WTC11 (cell line): ENCODE measurements around the gene RRN3. TPM values are rescaled to one million over a fixed set of nuclear protein-coding genes. Genes with fewer than 3 reads are reported as not detected.

Experiments used
- ATAC-seq: fragments of 200-7000 bp; cut with Tn5 transposase; 2 replicates; pipeline ENCODE4 v1.10.0; 2021; ENCODE audit warnings: mild to moderate bottlenecking, moderate library complexity
- CTCF ChIA-PET: fragments of 300-600 bp; sonication (Branson Sonifier 250); formaldehyde crosslinking; loops from one replicate; lab custom pipeline; 2021; ENCODE audit warnings: antibody characterized with exemption; lab: Charles Lee
- POLR2A ChIA-PET: fragments of 350-600 bp; sonication (Branson Sonifier 250); formaldehyde crosslinking; loops from one replicate; lab custom pipeline; 2021; ENCODE audit warnings: antibody characterized with exemption; lab: Charles Lee
- DNase-seq: peaks from one replicate; pipeline ENCODE4 v3.0.0; 2021; ENCODE audit warnings: low spot score
- H3K27ac Mint-ChIP-seq: 2 replicates; pipeline ENCODE4 v1.8.0; 2021; ENCODE audit warnings: mixed read lengths
- H3K27me3 Mint-ChIP-seq: 2 replicates; pipeline ENCODE4 v1.8.0; 2021; ENCODE audit warnings: low read depth, mild to moderate bottlenecking, moderate library complexity, mixed read lengths
- H3K36me3 Mint-ChIP-seq: 2 replicates; pipeline ENCODE4 v1.8.0; 2021; ENCODE audit warnings: mixed read lengths
- H3K4me1 Mint-ChIP-seq: 2 replicates; pipeline ENCODE4 v1.8.0; 2022; ENCODE audit warnings: mixed read lengths
- H3K4me3 Mint-ChIP-seq: 2 replicates; pipeline ENCODE4 v1.8.0; 2021; ENCODE audit warnings: mild to moderate bottlenecking, moderate library complexity, mixed read lengths
- H3K9me3 Mint-ChIP-seq: 2 replicates; pipeline ENCODE4 v1.8.0; 2021; ENCODE audit warnings: mixed read lengths
- ESRRA ChIP-seq: sonication (generic); formaldehyde crosslinking; IDR thresholded peaks from 2 replicates; pipeline ENCODE4 v1.8.1; 2022; ENCODE audit warnings: mild to moderate bottlenecking, missing genetic modification reagents, borderline replicate concordance
- FOXK1 ChIP-seq: sonication (generic); formaldehyde crosslinking; IDR thresholded peaks from 2 replicates; pipeline ENCODE4 v1.8.0; 2022; ENCODE audit warnings: mild to moderate bottlenecking, moderate library complexity, missing genetic modification reagents
- GABPB1 ChIP-seq: sonication (generic); formaldehyde crosslinking; IDR thresholded peaks from 2 replicates; pipeline ENCODE4 v1.8.1; 2023; ENCODE audit warnings: mild to moderate bottlenecking, missing genetic modification reagents
- GRHL2 ChIP-seq: fragments of 250-450 bp; sonication (Bioruptor Pico); IDR thresholded peaks from 2 replicates; pipeline ENCODE4 v1.8.0; 2022; ENCODE audit warnings: mild to moderate bottlenecking, moderate library complexity; ENCODE audit not compliant: insufficient replicate concordance, severe bottlenecking
- IRF2 ChIP-seq: sonication (generic); formaldehyde crosslinking; IDR thresholded peaks from 2 replicates; pipeline ENCODE4 v1.8.0; 2022; ENCODE audit warnings: low read depth, missing genetic modification reagents, borderline replicate concordance
- MYBL2 ChIP-seq: sonication (generic); formaldehyde crosslinking; IDR thresholded peaks from 2 replicates; pipeline ENCODE4 v1.8.1; 2023; ENCODE audit warnings: mild to moderate bottlenecking, moderate library complexity, missing genetic modification reagents
- NFE2L1 ChIP-seq: sonication (generic); formaldehyde crosslinking; IDR thresholded peaks from 2 replicates; pipeline ENCODE4 v1.8.1; 2023; ENCODE audit warnings: missing genetic modification reagents
- NR3C1 ChIP-seq: sonication (generic); formaldehyde crosslinking; conservative IDR thresholded peaks from 2 replicates; pipeline ENCODE4 v1.8.1; 2023; ENCODE audit warnings: low read depth, mild to moderate bottlenecking, missing genetic modification reagents
- SMAD3 ChIP-seq: sonication (generic); formaldehyde crosslinking; IDR thresholded peaks from 2 replicates; pipeline ENCODE4 v1.8.0; 2022; ENCODE audit warnings: missing genetic modification reagents, mild to moderate bottlenecking, borderline replicate concordance
- ZNF219 ChIP-seq: sonication (generic); formaldehyde crosslinking; IDR thresholded peaks from 2 replicates; pipeline ENCODE4 v1.8.0; 2023; ENCODE audit warnings: missing genetic modification reagents, mild to moderate bottlenecking, borderline replicate concordance
- ZNF232 ChIP-seq: sonication (generic); formaldehyde crosslinking; IDR thresholded peaks from 2 replicates; pipeline ENCODE4 v1.8.0; 2022; ENCODE audit warnings: mild to moderate bottlenecking, missing genetic modification reagents
- ZNF263 ChIP-seq: sonication (generic); formaldehyde crosslinking; IDR thresholded peaks from 2 replicates; pipeline ENCODE4 v1.8.1; 2022; ENCODE audit warnings: low read depth, mild to moderate bottlenecking, moderate library complexity, missing genetic modification reagents
- ZNF396 ChIP-seq: fragments of 250-450 bp; sonication (Bioruptor Pico); IDR thresholded peaks from 2 replicates; pipeline ENCODE4 v1.8.0; 2021; ENCODE audit warnings: mild to moderate bottlenecking, moderate library complexity, borderline replicate concordance
- ZNF416 ChIP-seq: fragments of 250-450 bp; sonication (Bioruptor Pico); IDR thresholded peaks from 2 replicates; pipeline ENCODE4 v1.9.0; 2021; ENCODE audit warnings: mild to moderate bottlenecking, inconsistent platforms
- ZNF671 ChIP-seq: fragments of 250-450 bp; sonication (Bioruptor Pico); IDR thresholded peaks from 2 replicates; pipeline ENCODE4 v1.8.0; 2021; ENCODE audit warnings: mild to moderate bottlenecking
- total RNA-seq: library from RNA; stranded (reverse); gene quantifications from 3 replicates; pipeline ENCODE4 v1.2.3, GENCODE V29; 2021
- TF ChIP-seq, protein P1 (sequence below): sonication (generic); formaldehyde crosslinking; IDR thresholded peaks from 2 replicates; pipeline ENCODE4 v1.8.0; 2023; ENCODE audit warnings: missing genetic modification reagents, mild to moderate bottlenecking, borderline replicate concordance
- TF ChIP-seq, protein P2 (sequence below): sonication (generic); formaldehyde crosslinking; IDR thresholded peaks from 2 replicates; pipeline ENCODE4 v1.8.1; 2023; ENCODE audit warnings: mild to moderate bottlenecking, missing genetic modification reagents, moderate library complexity
- TF ChIP-seq, protein P3 (sequence below): fragments of 250-450 bp; sonication (Bioruptor Pico); IDR thresholded peaks from 2 replicates; pipeline ENCODE4 v1.9.0; 2021; ENCODE audit warnings: mild to moderate bottlenecking
- TF ChIP-seq, protein P4 (sequence below): fragments of 250-450 bp; sonication (Bioruptor Pico); IDR thresholded peaks from 2 replicates; pipeline ENCODE4 v1.8.0; 2021; ENCODE audit warnings: mild to moderate bottlenecking
- TF ChIP-seq, protein P5 (sequence below): sonication (generic); formaldehyde crosslinking; IDR thresholded peaks from 2 replicates; pipeline ENCODE4 v1.8.1; 2023; ENCODE audit warnings: mild to moderate bottlenecking, missing genetic modification reagents
- TF ChIP-seq, protein P6 (sequence below): sonication (generic); formaldehyde crosslinking; IDR thresholded peaks from 2 replicates; pipeline ENCODE4 v1.8.1; 2022; ENCODE audit warnings: low read depth, mild to moderate bottlenecking, moderate library complexity, missing genetic modification reagents, borderline replicate concordance
- TF ChIP-seq, protein P7 (sequence below): sonication (generic); formaldehyde crosslinking; IDR thresholded peaks from 2 replicates; pipeline ENCODE4 v1.8.0; 2022; ENCODE audit warnings: mild to moderate bottlenecking, missing genetic modification reagents

Gene RRN3
- total RNA-seq, 1 experiment from 2014 or later, result 25.6 TPM

DNA sequence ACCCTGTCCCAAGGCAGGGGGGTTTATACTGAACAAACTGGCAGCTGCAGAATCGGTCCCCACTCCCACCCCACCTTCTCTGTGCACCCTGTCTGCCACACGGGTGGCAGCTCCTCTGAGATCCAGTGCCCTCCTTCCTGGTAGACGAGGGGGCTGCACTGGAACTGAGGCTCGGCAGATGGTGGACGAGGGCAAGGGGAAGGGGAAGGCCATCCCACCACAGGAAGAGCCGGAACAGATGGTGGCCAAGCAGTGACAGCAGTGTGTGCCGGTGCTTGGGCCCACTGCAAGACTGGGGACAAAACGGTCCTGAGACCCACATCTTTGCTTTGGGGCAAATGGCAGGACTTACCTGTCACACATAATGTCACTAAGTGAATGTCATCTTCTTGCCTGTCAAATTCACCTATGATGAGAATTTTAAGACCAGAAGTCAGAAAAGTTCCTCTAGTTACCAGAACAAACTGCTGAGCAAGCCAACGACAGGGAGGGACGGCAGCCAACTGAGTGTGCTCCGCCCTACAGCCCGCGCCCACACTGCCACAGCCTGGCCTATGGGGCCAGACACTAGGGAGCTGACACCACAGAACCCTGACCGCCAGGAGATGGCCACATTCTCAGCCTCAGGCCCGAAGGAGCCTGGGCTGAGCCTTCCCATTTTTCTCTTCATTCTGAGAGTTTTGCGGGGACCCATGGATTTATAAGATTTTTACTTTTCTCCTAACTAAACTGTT lies 52.6 kb downstream of the RRN3 start:
- H3K4me1 Mint-ChIP-seq, result no peaks in the 10 kb centered on the region
- peak; percentile 32 for DNase-seq

DNA sequence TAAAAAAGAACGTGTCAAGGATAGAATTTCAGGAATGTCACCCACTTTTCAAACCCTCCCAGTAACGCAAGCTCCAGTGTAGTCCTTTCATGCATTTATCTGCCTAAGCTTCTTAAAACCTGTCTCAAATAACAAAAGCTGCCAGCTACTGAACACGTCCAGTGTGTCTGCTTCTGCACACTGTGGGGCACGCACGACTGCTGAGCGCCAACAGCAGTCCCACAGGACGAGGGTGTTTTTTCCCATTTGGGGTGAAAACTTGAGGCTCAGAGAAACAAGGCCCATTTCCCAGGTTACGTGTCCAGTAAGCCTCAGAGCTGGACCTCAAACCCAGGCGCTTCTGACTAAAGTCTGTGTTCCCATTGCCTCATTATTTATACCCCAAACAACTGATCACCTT lies 55.4 kb downstream of the RRN3 start:
- H3K9me3 Mint-ChIP-seq, result no peaks in the 10 kb centered on the region
- no peak for DNase-seq
- no peak for ATAC-seq
- H3K36me3 Mint-ChIP-seq, result peaks cover 65% of the 10 kb centered on the region
- POLR2A ChIA-PET, result interaction anchor here (0.6 kb wide), 1 partner anchor 641 kb away, joined by 7 read pairs; no protein-coding TSS in a partner anchor
- H3K4me3 Mint-ChIP-seq, result no peak overlapping the region
- H3K27me3 Mint-ChIP-seq, result no peaks in the 10 kb centered on the region
- CTCF ChIA-PET, result no interaction called here
- no peaks in the 10 kb centered on the region for H3K4me1 Mint-ChIP-seq
- no peak overlapping the region; the same call in 1 of the 2 replicates for H3K27ac Mint-ChIP-seq
- TF ChIP-seq NR3C1 (CRISPR knock-in tag) (no peak), NFE2L1 (CRISPR knock-in tag) (no peak), ZNF416 (CRISPR knock-in tag) (no peak), SMAD3 (CRISPR knock-in tag) (no peak), MYBL2 (CRISPR knock-in tag) (no peak), FOXK1 (CRISPR knock-in tag) (no peak), ZNF396 (CRISPR knock-in tag) (no peak)
- TF ChIP-seq, protein P1, sequence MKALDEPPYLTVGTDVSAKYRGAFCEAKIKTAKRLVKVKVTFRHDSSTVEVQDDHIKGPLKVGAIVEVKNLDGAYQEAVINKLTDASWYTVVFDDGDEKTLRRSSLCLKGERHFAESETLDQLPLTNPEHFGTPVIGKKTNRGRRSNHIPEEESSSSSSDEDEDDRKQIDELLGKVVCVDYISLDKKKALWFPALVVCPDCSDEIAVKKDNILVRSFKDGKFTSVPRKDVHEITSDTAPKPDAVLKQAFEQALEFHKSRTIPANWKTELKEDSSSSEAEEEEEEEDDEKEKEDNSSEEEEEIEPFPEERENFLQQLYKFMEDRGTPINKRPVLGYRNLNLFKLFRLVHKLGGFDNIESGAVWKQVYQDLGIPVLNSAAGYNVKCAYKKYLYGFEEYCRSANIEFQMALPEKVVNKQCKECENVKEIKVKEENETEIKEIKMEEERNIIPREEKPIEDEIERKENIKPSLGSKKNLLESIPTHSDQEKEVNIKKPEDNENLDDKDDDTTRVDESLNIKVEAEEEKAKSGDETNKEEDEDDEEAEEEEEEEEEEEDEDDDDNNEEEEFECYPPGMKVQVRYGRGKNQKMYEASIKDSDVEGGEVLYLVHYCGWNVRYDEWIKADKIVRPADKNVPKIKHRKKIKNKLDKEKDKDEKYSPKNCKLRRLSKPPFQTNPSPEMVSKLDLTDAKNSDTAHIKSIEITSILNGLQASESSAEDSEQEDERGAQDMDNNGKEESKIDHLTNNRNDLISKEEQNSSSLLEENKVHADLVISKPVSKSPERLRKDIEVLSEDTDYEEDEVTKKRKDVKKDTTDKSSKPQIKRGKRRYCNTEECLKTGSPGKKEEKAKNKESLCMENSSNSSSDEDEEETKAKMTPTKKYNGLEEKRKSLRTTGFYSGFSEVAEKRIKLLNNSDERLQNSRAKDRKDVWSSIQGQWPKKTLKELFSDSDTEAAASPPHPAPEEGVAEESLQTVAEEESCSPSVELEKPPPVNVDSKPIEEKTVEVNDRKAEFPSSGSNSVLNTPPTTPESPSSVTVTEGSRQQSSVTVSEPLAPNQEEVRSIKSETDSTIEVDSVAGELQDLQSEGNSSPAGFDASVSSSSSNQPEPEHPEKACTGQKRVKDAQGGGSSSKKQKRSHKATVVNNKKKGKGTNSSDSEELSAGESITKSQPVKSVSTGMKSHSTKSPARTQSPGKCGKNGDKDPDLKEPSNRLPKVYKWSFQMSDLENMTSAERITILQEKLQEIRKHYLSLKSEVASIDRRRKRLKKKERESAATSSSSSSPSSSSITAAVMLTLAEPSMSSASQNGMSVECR, result no peak
- TF ChIP-seq, protein P2, sequence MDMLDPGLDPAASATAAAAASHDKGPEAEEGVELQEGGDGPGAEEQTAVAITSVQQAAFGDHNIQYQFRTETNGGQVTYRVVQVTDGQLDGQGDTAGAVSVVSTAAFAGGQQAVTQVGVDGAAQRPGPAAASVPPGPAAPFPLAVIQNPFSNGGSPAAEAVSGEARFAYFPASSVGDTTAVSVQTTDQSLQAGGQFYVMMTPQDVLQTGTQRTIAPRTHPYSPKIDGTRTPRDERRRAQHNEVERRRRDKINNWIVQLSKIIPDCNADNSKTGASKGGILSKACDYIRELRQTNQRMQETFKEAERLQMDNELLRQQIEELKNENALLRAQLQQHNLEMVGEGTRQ (CRISPR knock-in tag), result no peak

More for the DNA sequence above, 52.6 kb downstream of the RRN3 start:
- H3K27me3 Mint-ChIP-seq, result no peaks in the 10 kb centered on the region
- TF ChIP-seq IRF2, result no peak
- TF ChIP-seq, protein P3, sequence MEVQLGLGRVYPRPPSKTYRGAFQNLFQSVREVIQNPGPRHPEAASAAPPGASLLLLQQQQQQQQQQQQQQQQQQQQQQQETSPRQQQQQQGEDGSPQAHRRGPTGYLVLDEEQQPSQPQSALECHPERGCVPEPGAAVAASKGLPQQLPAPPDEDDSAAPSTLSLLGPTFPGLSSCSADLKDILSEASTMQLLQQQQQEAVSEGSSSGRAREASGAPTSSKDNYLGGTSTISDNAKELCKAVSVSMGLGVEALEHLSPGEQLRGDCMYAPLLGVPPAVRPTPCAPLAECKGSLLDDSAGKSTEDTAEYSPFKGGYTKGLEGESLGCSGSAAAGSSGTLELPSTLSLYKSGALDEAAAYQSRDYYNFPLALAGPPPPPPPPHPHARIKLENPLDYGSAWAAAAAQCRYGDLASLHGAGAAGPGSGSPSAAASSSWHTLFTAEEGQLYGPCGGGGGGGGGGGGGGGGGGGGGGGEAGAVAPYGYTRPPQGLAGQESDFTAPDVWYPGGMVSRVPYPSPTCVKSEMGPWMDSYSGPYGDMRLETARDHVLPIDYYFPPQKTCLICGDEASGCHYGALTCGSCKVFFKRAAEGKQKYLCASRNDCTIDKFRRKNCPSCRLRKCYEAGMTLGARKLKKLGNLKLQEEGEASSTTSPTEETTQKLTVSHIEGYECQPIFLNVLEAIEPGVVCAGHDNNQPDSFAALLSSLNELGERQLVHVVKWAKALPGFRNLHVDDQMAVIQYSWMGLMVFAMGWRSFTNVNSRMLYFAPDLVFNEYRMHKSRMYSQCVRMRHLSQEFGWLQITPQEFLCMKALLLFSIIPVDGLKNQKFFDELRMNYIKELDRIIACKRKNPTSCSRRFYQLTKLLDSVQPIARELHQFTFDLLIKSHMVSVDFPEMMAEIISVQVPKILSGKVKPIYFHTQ (CRISPR knock-in tag), result no peak
- TF ChIP-seq, protein P4, sequence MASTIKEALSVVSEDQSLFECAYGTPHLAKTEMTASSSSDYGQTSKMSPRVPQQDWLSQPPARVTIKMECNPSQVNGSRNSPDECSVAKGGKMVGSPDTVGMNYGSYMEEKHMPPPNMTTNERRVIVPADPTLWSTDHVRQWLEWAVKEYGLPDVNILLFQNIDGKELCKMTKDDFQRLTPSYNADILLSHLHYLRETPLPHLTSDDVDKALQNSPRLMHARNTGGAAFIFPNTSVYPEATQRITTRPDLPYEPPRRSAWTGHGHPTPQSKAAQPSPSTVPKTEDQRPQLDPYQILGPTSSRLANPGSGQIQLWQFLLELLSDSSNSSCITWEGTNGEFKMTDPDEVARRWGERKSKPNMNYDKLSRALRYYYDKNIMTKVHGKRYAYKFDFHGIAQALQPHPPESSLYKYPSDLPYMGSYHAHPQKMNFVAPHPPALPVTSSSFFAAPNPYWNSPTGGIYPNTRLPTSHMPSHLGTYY (CRISPR knock-in tag), result no peak
- no peak for TF ChIP-seq ZNF416 (CRISPR knock-in tag)
- no peak for TF ChIP-seq GRHL2
- TF ChIP-seq NR3C1 (CRISPR knock-in tag), result no peak
- TF ChIP-seq ZNF671 (CRISPR knock-in tag), result no peak
- TF ChIP-seq, protein P5, sequence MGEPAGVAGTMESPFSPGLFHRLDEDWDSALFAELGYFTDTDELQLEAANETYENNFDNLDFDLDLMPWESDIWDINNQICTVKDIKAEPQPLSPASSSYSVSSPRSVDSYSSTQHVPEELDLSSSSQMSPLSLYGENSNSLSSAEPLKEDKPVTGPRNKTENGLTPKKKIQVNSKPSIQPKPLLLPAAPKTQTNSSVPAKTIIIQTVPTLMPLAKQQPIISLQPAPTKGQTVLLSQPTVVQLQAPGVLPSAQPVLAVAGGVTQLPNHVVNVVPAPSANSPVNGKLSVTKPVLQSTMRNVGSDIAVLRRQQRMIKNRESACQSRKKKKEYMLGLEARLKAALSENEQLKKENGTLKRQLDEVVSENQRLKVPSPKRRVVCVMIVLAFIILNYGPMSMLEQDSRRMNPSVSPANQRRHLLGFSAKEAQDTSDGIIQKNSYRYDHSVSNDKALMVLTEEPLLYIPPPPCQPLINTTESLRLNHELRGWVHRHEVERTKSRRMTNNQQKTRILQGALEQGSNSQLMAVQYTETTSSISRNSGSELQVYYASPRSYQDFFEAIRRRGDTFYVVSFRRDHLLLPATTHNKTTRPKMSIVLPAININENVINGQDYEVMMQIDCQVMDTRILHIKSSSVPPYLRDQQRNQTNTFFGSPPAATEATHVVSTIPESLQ, result no peak
- TF ChIP-seq, protein P6, sequence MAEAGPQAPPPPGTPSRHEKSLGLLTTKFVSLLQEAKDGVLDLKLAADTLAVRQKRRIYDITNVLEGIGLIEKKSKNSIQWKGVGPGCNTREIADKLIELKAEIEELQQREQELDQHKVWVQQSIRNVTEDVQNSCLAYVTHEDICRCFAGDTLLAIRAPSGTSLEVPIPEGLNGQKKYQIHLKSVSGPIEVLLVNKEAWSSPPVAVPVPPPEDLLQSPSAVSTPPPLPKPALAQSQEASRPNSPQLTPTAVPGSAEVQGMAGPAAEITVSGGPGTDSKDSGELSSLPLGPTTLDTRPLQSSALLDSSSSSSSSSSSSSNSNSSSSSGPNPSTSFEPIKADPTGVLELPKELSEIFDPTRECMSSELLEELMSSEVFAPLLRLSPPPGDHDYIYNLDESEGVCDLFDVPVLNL (CRISPR knock-in tag), result no peak
- no peak for TF ChIP-seq GABPB1 (CRISPR knock-in tag)
- TF ChIP-seq, protein P7, sequence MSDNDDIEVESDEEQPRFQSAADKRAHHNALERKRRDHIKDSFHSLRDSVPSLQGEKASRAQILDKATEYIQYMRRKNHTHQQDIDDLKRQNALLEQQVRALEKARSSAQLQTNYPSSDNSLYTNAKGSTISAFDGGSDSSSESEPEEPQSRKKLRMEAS (CRISPR knock-in tag), result no peak
- TF ChIP-seq ESRRA, result no peak
- TF ChIP-seq ZNF232, result no peak
- TF ChIP-seq ZNF219, result no peak
- no peak for TF ChIP-seq ZNF263 (CRISPR knock-in tag)
- H3K27ac Mint-ChIP-seq, result 0 out of 2 replicates have a peak overlapping the region, but pooled peaks have one; percentile 23
- H3K9me3 Mint-ChIP-seq, result no peaks in the 10 kb centered on the region
- no peak overlapping the region for H3K4me3 Mint-ChIP-seq
- ChIA-PET POLR2A (interaction anchor here (0.6 kb wide), 2 partner anchors 28 to 457 kb away, joined by 3 read pairs; no protein-coding TSS in a partner anchor), CTCF (interaction anchor here (1.1 kb wide), 1 partner anchor 15 kb away, joined by 3 read pairs; the partner anchor contains the start of gene NTAN1)
- ATAC-seq, result peak; percentile 89
- H3K36me3 Mint-ChIP-seq, result peaks cover 58% of the 10 kb centered on the region
